ENCODE data around the gene SLC2A9.

- no peak for TF ChIP-seq CTCF (IDR thresholded peaks at IDR 0.05)
- no peak for TF ChIP-seq SIN3A (IDR thresholded peaks at IDR 0.05; ENCODE audit: borderline replicate concordance, insufficient read depth, low read depth, low read length)
- TF ChIP-seq REST (IDR thresholded peaks at IDR 0.05; ENCODE audit: insufficient read depth in 1 of 2, low read depth in 2 of 2, low read length in 1 of 2), result no peak
Observed at GRCh38 chr4:9969526-9970398, 51.5 kb downstream of the SLC2A9 start.

Data from Panc1 (cell line).